HG03097 (cell line): ENCODE measurements around the gene ADGRG1.
"Not testable (repeated sequence)": the region's sequence is repeated elsewhere in the genome, so short reads cannot be mapped to it uniquely, and the experiment has no call there.

ENCODE experiments used
- ATAC-seq: cut with Tn5 transposase; IDR thresholded peaks from one replicate; pipeline ENCODE4 v1.9.1; 2021; ENCODE audit not compliant: unreplicated experiment, low FRiP score

Gene ADGRG1

GRCh38 chr16:57628008-57628781, at the start of gene ADGRG1:
TSS of gene ADGRG1 (plus strand) at chr16:57628630. CDS start at chr16:57650288, 21,658 bp downstream.
- ATAC-seq = no peak

DNA sequence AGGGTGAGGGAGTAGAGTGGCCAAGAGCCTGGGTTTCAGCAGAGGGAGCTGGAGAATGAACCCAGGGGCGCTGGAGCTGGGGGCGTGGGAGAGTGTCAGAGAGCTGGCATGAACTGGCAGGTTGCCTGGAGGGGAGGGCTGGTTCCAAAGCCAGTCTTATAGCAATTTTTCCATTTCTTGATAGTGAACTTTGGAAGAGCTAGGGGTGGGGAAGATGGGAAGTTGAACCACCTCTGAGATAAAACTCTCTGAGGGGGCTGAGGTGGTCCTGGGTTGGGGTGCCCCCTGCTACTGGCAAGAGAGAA, 49.1 kb upstream of the ADGRG1 start:
- ATAC-seq = no peak

DNA sequence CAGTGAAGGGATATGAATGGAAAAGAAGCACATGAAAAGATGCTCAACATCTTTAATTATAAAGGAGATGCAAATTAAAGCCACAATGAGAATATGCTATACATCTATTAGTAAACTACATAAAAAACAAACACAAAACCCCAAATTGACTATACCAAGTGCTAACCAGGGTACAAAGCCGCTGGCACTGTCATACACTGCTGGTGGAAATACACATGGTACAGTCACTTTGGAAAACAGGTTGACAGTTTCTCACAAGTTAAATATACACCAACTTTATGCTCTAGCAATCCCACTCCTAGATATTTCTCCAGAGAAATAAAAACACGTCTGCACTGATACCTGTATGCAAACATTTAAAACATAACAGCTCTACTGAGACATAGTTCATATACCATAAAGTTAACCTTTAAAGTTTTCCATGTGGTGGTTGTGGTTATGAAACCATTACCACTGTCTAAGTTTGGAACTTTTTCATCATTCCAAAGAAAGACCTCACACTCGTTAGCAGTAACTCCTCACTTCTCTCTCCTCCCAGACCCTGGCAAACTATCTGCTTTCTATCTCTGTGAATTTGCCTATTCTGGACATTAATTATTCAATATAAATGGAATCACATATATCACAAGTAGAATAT, 43.3 kb upstream of the ADGRG1 start:
- ATAC-seq = no peak

DNA sequence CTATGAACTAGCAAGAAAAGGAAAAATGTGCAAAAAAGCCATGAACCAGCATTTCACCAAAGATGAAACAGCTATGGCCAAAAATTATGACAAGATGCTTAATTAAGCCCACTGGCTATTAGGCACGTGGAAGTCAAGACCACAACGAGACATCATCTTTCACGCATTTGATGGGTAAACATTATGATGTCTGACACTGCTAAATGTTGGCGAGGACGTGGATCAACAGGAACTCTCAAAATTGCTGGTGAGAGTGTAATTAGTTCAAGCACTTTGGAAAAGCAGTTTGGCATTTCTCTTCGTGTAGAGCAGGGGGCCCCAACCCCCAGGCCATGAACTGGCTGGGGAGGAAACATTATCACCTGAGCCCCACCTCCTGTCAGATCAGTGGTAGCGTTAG, 39.6 kb upstream of the ADGRG1 start:
- no peak for ATAC-seq

DNA sequence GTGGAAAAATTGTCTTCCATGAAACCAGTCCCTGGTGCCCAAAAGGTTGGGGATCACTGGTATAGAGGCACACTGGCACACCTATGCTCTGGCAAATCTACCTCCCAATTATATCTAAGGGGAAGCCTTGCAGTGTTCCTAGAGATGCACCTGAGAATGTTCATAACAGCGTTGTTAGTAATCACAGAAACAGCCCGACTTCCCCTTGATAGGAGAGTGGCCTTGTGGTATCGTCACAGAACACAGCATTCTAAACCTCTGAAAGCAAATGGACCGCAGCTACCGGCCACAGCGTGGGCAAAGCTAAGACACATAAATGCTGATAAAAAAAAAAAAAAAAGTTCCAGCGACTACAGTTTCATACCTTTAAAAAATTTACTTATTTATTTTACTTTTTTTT, 39.1 kb upstream of the ADGRG1 start:
- ATAC-seq = no peak

DNA sequence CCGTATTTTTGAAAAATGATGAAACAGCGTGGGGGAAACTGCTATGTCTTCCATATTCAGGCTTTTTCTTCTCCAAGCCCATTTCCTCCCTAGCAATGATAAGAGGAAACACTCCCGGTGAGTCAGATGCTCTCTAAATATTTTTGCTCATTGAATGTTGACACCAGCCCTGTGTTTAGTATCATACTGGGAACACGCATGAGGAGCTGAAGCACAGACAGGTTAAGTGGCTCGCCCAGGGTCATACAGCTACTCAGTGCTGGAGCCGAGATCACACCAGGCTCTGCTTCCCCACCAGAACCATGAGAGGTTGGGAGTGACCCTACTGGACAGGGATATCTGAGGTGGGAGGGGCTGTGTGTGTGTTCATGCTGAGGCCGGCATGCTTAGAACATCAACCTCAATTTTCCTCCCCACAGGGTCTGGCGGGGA, 37.8 kb upstream of the ADGRG1 start:
- no peak for ATAC-seq

GRCh38 chr16:57591086-57591869, 37.2 kb upstream of the ADGRG1 start:
- ATAC-seq = no peak

DNA sequence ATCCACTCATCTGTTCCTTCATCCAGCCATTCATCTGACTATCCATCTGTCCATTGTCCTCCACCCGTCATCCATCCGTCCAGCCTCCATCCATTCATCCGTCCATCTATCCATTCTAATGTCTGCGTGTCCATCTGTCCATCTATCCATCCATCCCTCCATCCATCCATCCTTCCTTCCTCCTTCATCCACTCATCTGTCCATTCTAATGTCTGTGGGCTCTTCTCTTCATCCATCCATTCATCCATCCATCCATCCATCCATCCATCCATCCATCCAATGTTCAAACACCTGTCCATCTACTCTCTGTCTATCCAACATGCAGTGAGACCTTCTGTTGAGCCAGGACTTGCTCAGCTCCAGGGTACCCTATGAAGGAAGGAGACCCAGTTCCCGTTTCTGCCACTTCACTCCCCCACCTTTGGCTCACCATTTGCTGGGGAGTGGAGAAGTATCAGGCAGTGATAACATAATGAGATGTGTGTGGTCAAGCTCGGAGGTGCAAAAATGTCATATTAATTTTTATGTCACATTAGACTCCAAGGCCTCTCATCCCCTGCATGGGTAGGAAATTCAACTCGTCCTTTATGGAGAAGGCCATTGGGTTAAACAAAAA, 36.5 kb upstream of the ADGRG1 start:
- no peak for ATAC-seq

GRCh38 chr16:57592591-57593003, 35.8 kb upstream of the ADGRG1 start:
- peak; percentile 52 for ATAC-seq

- no peak for ATAC-seq
Observed at GRCh38 chr16:57593021-57593420, 35.4 kb upstream of the ADGRG1 start.

DNA sequence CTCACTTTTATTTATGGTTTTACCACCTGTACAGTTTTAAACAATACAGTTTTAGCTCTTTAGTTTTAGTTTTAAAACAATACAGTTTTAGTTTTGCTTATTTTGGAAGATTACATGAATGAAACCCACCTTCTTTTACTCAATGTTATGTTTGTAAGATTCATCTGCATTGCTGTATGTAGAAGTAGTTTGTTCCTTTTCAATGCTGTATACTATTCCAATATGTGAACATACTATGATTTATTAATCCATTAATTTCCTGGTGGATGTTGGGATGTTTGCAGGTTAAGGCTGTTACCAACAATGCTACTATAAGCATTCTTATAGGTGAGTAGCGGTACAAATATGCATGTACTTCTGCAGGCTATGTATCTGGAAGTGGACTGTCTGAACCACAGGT, 34.4 kb upstream of the ADGRG1 start:
- no peak for ATAC-seq

DNA sequence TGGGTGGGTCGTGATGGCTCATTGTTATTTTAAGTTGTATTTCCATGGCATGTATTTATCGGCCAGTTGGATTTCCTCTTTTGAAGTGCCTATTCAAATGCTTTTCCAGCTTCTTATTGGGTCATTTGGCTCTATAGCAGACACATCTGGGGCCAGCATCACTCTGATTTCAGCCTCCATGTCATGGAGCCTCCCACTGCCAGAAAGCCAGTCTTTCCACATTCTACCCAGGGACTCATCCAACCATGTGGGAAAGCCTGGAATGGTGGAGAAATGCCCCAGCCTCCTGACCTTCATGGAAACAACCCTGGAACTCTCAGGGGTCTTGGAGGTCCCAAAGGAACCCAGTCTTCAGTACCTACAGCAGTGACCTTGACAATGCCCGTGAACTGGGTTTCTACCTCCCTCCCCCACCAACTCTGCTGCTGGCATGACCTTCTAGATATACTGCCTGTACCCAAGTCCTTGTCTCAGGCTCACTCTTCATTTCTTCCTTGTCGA, 33.8 kb upstream of the ADGRG1 start:
- ATAC-seq = no peak

DNA sequence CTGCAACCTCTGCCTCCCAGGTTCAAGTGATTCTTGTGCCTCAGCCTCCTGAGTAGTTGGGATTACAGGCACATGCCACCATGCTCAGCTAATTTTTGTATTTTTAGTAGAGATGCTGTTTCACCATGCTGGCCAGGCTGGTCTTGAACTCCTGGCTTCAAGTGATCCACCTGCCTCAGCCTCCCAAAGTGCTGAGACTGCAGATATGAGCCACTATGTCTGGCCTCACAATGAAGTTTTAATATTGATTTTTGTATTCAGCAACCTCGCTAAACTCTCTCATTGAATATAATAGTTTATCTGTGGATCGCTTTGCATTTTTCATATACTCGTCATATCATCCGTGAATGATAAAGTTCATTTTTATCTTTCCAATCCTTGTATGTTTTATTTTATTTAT, 32.2 kb upstream of the ADGRG1 start:
- not testable (repeated sequence) for ATAC-seq

GRCh38 chr16:57598437-57598836, 30.0 kb upstream of the ADGRG1 start:
- ATAC-seq = no peak

- no peak for ATAC-seq
Observed at GRCh38 chr16:57600048-57600835, 28.2 kb upstream of the ADGRG1 start.

- no peak for ATAC-seq
Observed at GRCh38 chr16:57600952-57601580, 27.4 kb upstream of the ADGRG1 start.

GRCh38 chr16:57601801-57602478, 26.5 kb upstream of the ADGRG1 start:
- ATAC-seq = peak; percentile 54

- ATAC-seq = no peak
Observed at GRCh38 chr16:57603115-57604024, 25.1 kb upstream of the ADGRG1 start.
